Muscle layer of colon (tissue), 2 donors: ENCODE data around the gene LYST.
"Not testable (repeated sequence)": the region's sequence is repeated elsewhere in the genome, so short reads cannot be mapped to it uniquely, and the experiment has no call there.

Experiments
- H3K27ac ChIP-seq: one replicate; pipeline ENCODE4 v1.7.0; 2013; ENCODE audit warnings: low read depth, mild to moderate bottlenecking, low read length, moderate library complexity
- H3K27me3 ChIP-seq, 2 donors: one replicate each; pipeline ENCODE4 v1.7.0; 2013; ENCODE audit warnings: low read length in 2 of 2, mild to moderate bottlenecking in 2 of 2; ENCODE audit not compliant: insufficient read depth in 2 of 2, control insufficient read depth in 1 of 2
- H3K36me3 ChIP-seq: one replicate; pipeline ENCODE4 v1.7.0; 2013; ENCODE audit warnings: mild to moderate bottlenecking, low read length; ENCODE audit not compliant: insufficient read depth
- H3K4me1 ChIP-seq: one replicate; pipeline ENCODE4 v1.7.0; 2013; ENCODE audit warnings: mild to moderate bottlenecking, low read length; ENCODE audit not compliant: insufficient read depth
- H3K4me3 ChIP-seq, 2 donors: one replicate each; pipeline ENCODE4 v1.7.0; 2013; ENCODE audit warnings: low read length in 2 of 2, low read depth in 1 of 2, mild to moderate bottlenecking in 1 of 2, moderate library complexity in 1 of 2
- H3K9ac ChIP-seq: one replicate; pipeline ENCODE4 v1.7.0; 2013; ENCODE audit warnings: low read length
- H3K9me3 ChIP-seq: one replicate; pipeline ENCODE4 v1.7.0; 2013; ENCODE audit warnings: mild to moderate bottlenecking, low read length
- donor health status: abdominal sarcoma.
- donor health status: Adenocarcinoma of cecum.

The LYST gene, protein sequence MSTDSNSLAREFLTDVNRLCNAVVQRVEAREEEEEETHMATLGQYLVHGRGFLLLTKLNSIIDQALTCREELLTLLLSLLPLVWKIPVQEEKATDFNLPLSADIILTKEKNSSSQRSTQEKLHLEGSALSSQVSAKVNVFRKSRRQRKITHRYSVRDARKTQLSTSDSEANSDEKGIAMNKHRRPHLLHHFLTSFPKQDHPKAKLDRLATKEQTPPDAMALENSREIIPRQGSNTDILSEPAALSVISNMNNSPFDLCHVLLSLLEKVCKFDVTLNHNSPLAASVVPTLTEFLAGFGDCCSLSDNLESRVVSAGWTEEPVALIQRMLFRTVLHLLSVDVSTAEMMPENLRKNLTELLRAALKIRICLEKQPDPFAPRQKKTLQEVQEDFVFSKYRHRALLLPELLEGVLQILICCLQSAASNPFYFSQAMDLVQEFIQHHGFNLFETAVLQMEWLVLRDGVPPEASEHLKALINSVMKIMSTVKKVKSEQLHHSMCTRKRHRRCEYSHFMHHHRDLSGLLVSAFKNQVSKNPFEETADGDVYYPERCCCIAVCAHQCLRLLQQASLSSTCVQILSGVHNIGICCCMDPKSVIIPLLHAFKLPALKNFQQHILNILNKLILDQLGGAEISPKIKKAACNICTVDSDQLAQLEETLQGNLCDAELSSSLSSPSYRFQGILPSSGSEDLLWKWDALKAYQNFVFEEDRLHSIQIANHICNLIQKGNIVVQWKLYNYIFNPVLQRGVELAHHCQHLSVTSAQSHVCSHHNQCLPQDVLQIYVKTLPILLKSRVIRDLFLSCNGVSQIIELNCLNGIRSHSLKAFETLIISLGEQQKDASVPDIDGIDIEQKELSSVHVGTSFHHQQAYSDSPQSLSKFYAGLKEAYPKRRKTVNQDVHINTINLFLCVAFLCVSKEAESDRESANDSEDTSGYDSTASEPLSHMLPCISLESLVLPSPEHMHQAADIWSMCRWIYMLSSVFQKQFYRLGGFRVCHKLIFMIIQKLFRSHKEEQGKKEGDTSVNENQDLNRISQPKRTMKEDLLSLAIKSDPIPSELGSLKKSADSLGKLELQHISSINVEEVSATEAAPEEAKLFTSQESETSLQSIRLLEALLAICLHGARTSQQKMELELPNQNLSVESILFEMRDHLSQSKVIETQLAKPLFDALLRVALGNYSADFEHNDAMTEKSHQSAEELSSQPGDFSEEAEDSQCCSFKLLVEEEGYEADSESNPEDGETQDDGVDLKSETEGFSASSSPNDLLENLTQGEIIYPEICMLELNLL (N-terminal part only)

DNA sequence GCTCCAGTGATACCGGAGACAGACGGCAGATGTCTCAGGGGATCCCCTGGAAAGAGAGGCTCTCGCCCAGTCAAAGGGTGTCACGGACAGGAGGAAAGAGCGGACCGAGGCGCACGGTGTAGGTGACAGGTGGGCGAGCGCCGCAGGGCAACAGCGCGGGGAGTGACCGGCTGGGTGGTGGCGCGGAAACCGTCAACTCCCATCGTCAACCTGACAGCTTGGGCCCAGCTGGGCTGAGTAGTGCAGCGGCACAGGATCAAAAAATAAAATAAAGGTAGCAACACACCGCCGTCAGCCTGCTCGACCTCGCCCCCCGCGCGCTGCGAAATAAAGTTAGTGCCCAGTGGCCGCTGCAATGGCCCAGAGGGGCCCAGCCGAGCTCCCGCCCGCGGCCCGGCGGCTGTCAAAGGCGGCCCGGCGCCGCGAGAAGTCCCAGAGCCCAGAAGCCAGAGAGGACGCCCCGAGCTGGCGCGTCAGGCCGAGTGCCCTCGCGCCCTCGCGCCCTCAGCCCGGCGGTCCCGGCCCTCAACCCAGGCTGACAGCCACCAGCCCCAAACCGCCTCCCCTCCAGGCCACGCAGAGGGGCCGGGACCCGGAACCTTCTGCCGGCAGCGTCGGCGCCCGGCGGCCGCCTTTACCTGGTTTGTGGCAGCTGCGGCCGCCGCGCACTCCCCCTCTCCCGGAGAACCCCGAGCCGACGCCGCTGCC is at the start of gene LYST:
LYST (minus strand) TSS at position 702 of the 708 bp plus-strand sequence. CDS start 36,489 bp downstream, outside the sequence.
- Histone ChIP-seq H3K27ac (peak within 1 kb of the TSS; percentile 96), H3K9ac (peak within 1 kb of the TSS; percentile 87), H3K27me3 (no peaks in the 10 kb centered on the region), H3K36me3 (no peaks in the 10 kb centered on the region), H3K4me3 (peak within 1 kb of the TSS; percentile 87 to 88), H3K9me3 (no peaks in the 10 kb centered on the region), H3K4me1 (peaks cover 11% of the 10 kb centered on the region)

DNA sequence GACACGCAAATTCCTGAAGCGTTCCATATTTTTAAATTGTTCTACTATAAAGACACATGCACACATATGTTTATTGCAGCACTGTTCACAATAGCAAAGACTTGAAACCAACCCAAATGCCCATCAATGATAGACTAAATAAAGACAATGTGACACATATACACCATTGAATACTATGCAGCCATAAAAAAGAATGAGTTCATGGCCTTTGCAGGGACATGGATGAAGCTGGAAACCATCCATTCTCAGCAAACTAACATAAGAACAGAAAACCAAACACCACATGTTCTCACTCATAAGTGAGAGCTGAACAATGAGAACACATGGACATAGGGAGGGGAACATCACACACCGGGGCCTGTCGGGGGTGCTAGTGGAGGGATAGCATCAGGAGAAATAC is 48.8 kb upstream of the LYST start:
- not testable (repeated sequence) for H3K27me3 ChIP-seq, H3K9ac ChIP-seq, H3K9me3 ChIP-seq, H3K27ac ChIP-seq, H3K4me1 ChIP-seq, H3K4me3 ChIP-seq, H3K36me3 ChIP-seq

DNA sequence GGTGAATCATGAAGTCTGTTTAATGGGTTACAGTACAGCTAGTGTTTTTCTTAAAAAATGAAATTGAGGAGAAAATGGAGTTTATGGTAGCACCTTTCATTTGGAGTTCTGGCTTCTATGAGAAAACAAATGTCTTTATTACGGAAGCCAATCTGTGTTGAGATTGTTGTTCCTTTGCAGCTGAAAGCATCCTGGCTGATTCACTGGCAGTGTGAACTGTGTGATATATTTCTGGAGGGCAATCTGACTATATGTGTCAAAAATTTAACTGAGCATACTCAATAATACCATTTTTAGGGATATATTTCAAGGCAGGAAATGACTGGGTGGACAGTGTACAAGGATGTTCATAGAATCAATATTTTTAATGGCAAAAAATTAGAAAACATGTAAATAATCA is 46.6 kb upstream of the LYST start:
- H3K27me3 ChIP-seq, result no peaks in the 10 kb centered on the region
- peaks cover 3% of the 10 kb centered on the region for H3K4me1 ChIP-seq
- H3K9ac ChIP-seq, result no peak overlapping the region
- H3K36me3 ChIP-seq, result no peaks in the 10 kb centered on the region
- H3K9me3 ChIP-seq, result no peaks in the 10 kb centered on the region
- no peak overlapping the region for H3K4me3 ChIP-seq
- no peak overlapping the region for H3K27ac ChIP-seq

DNA sequence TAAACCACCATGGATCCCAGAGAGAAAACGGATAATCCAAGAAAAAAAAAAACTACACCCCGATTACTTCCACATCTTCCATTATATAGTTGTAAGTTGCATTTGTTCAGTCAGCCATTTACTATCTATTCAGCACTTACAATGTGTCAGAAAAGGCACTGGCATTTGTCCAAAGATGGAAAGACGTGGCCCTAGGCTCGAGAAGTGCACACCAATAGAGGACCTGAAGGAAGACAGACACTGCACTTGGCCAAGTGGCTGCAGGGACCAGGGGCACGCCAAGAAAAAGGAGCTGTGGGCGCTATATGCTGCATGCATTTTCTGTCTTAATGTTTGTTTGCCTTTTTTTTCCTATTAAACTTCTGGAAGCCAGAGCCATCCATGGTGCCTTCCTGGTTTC is 45.2 kb upstream of the LYST start:
- Histone ChIP-seq H3K27me3 (no peaks in the 10 kb centered on the region), H3K27ac (no peak overlapping the region), H3K9me3 (no peaks in the 10 kb centered on the region), H3K4me1 (no peaks in the 10 kb centered on the region), H3K4me3 (no peak overlapping the region), H3K9ac (no peak overlapping the region), H3K36me3 (no peaks in the 10 kb centered on the region)

DNA sequence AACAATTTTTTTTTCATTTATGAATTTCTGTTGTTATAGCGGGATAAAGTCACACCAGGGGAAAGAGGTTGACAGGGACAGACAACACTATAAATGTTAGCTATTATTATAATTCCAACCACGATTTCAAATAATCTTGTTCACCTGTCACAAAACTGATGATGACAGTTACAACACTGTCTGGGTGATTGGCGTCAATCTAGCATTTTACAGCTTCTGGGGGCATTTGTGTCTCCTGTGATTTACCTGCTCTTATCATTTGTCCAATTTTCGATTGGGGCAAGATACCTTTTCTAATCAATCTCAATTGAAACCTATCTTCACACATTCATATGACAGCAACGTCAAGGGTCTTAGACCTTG is 44.6 kb upstream of the LYST start:
- no peaks in the 10 kb centered on the region for H3K9me3 ChIP-seq
- H3K27me3 ChIP-seq, result no peaks in the 10 kb centered on the region
- no peak overlapping the region for H3K4me3 ChIP-seq
- no peaks in the 10 kb centered on the region for H3K36me3 ChIP-seq
- no peaks in the 10 kb centered on the region for H3K4me1 ChIP-seq
- no peak overlapping the region for H3K9ac ChIP-seq
- no peak overlapping the region for H3K27ac ChIP-seq

DNA sequence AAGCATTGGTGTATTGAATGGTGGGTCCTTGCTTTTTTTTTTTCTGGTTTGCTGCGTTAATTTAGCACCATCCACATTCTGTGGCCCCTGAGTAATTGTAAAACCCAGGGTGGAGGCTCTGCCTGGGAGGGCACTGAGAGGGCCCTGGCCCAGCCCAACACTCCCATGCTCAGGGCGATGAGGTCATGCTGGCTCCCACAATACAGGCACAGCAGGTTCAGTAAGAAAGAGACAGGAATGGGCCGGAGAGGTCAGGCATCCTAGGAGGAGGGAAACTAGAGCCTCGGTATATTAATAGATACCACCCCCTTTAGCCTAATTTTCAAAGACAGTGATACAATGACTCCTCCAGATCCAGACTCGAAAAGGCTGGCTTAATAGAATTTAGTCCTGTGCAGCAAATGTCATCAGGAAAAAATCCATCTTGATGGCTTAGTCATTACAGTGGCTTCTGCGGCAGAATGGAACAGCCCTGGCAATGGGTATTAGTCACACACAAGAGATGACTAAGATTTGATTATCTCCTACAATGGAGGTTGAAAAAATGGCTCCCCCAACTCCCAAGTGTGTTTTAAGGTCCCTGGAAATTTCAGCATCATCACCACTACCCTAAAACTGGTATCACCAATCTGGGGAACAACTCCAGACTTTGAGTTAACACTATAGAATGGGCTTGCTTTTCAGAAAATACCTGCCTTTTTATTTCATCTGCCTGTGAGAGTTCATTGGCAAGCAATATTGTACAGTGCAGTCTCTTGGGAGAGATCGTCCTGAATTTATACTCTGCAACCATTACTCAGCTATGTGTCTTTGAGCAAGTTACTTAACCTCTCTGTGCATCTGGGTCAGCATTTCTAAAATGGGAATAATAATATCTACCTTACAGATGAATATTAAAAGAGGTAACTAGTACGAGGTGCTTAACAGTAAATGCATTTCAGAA is 43.9 kb upstream of the LYST start:
- no peaks in the 10 kb centered on the region for H3K27me3 ChIP-seq
- H3K4me1 ChIP-seq, result no peaks in the 10 kb centered on the region
- no peaks in the 10 kb centered on the region for H3K36me3 ChIP-seq
- no peaks in the 10 kb centered on the region for H3K9me3 ChIP-seq
- H3K27ac ChIP-seq, result no peak overlapping the region
- H3K4me3 ChIP-seq, result no peak overlapping the region
- no peak overlapping the region for H3K9ac ChIP-seq

DNA sequence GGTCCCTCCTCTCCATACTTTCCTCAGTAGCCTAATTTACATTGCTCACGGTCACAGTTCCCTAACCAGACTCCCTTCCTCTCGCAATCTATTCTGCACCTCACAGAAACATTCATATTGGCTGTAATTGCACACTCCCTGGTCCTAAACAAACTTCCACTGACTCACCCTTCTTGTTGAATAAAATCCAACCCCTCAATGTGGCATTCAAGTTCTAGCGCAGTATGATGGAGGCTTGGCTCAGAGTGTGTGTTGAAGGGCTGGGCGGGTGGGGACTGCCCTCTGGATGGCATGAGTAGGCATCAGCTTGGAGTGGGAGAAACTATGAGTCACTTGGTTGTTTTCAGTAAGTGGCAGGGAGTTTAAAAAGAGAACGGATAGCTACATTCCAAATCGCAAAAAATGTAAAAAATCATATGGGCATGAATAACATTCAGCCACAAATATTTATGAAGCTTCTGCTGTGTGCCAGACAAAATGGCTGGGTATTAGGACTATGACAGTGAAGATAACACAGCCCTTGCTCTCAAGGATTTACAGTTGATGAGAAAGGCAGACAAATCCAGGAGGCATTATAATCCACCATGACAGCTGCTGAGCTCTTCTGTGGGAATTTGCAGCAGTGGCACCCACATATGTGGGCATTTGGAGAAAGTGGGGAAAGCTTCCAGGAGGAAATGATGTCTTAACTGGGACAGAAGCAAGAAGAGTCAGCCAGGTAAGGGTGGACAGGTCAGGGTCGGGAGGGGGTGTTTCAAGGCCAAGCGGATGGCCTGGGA is 42.2 kb upstream of the LYST start:
- no peak overlapping the region for H3K27ac ChIP-seq
- H3K4me3 ChIP-seq, result no peak overlapping the region
- H3K36me3 ChIP-seq, result no peaks in the 10 kb centered on the region
- H3K27me3 ChIP-seq, result no peaks in the 10 kb centered on the region
- H3K9ac ChIP-seq, result no peak overlapping the region
- H3K4me1 ChIP-seq, result no peaks in the 10 kb centered on the region
- no peaks in the 10 kb centered on the region for H3K9me3 ChIP-seq

DNA sequence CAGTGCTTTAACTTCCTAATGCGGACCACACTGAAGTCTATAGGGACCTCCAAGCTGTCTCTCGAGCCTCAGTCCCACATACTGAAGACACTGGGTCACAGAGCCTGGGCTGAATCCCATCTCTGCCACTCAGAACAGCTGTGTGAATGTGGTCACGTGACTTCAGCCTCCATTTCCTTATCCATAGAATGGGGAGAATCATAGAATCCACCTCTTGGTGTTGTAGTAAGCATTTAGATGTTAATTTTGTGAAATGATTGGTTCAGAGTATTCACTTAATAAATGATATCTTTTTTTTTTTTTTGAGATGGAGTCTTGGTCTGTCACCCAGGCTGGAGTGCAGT is 41.2 kb upstream of the LYST start:
- no peaks in the 10 kb centered on the region for H3K27me3 ChIP-seq
- peaks cover 4% of the 10 kb centered on the region for H3K4me1 ChIP-seq
- H3K9me3 ChIP-seq, result no peaks in the 10 kb centered on the region
- no peak overlapping the region for H3K27ac ChIP-seq
- no peak overlapping the region for H3K9ac ChIP-seq
- H3K36me3 ChIP-seq, result no peaks in the 10 kb centered on the region
- no peak overlapping the region for H3K4me3 ChIP-seq

DNA sequence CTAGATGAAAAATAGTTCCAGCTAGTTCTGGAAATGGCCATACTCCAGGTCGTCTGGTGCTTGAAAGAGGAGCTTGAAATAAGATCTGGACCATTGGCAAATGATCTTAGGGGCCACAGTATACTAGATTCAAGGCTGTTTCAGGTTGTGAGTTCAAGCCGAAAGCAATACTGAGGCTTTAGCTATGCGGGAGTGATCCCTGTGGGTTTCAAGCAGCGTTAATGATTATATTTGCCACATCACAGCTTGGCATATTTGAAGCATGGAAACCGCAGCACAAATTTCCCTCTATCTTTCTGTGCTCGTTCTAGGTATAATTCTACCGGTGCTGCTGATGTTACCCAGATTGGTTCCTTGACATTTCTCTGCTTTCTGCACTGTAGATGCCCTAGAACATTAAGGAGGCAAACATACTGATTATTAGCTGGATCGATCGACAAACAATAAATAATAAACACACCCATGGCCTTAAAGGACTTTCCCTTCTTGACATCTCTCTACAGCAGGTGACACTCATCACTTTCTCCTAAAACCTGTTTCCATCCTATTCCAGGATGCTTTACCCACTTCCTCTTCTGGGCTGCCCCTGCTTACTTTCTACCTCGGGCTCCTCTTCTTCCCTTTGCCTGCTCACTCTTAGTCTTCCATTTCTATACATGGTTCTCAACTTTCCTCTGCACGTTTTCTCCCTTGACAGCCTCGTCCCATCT is 40.6 kb upstream of the LYST start:
- no peak overlapping the region for H3K9ac ChIP-seq
- no peaks in the 10 kb centered on the region for H3K27me3 ChIP-seq
- no peak overlapping the region for H3K4me3 ChIP-seq
- no peaks in the 10 kb centered on the region for H3K36me3 ChIP-seq
- peaks cover 4% of the 10 kb centered on the region for H3K4me1 ChIP-seq
- H3K9me3 ChIP-seq, result no peaks in the 10 kb centered on the region
- H3K27ac ChIP-seq, result no peak overlapping the region
